Mesothelial cell of epicardium (in vitro differentiated cells): ENCODE results near the gene CENPP. TPM values are rescaled to one million over a fixed set of nuclear protein-coding genes. Genes with fewer than 3 reads are reported as not detected.
A peak's percentile ranks its signal among the peaks of the same experiment; 100 is the strongest.

ENCODE experiments used
- DNase-seq, 2 experiments: peaks; one replicate each; pipeline ENCODE4 v3.0.0; 2021; ENCODE audit warnings: low spot score in 2 of 2; ENCODE audit not compliant: unreplicated experiment in 2 of 2
- H3K27ac Mint-ChIP-seq: 2 replicates; pipeline ENCODE4 v1.8.0; 2021; ENCODE audit warnings: mixed read lengths
- H3K27me3 Mint-ChIP-seq: 2 replicates; pipeline ENCODE4 v1.8.0; 2021; ENCODE audit warnings: low read depth, mixed read lengths
- H3K36me3 Mint-ChIP-seq: 2 replicates; pipeline ENCODE4 v1.8.0; 2021; ENCODE audit warnings: mixed read lengths
- H3K4me1 Mint-ChIP-seq: 2 replicates; pipeline ENCODE4 v1.8.0; 2021; ENCODE audit warnings: mixed read lengths
- H3K4me3 Mint-ChIP-seq: 2 replicates; pipeline ENCODE4 v1.8.0; 2021; ENCODE audit warnings: mild to moderate bottlenecking, moderate library complexity, mixed read lengths
- H3K9me3 Mint-ChIP-seq: 2 replicates; pipeline ENCODE4 v1.8.0; 2021; ENCODE audit warnings: mixed read lengths
- total RNA-seq: library from RNA; stranded (reverse); gene quantifications from 3 replicates; pipeline ENCODE4 v1.2.1, GENCODE V29; 2021
- TF ChIP-seq, protein P1 (sequence below): fragments of 200-600 bp; sonication (generic); IDR thresholded peaks from one replicate; pipeline ENCODE4 v1.5.0; 2021; ENCODE audit warnings: antibody characterized with exemption; ENCODE audit not compliant: unreplicated experiment

The CENPP gene
- total RNA-seq, 1 donor from 2014 or later = 7.8 TPM

DNA sequence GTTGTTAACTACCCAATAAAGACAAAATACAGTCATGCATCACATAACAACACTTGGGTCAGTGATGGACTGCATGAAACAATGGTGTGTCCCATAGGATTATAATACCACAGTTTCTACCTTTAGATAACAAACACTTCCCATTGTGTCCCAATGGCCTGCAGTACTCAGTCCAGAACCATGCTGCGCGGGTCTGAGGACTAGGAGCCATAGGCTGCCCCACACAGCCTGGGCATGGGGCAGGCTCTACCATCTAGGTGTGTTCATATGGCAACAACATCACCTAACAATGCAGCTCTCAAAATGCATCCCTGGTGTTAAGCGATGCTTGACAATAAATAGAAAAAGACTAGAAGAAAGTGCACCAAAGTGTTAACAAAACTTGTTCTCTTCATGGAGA lies 337.4 kb downstream of the CENPP start:
- H3K36me3 Mint-ChIP-seq = peaks cover 1% of the 10 kb centered on the region
- no peak for DNase-seq
- peaks cover 9% of the 10 kb centered on the region for H3K4me1 Mint-ChIP-seq
- H3K27me3 Mint-ChIP-seq = no peaks in the 10 kb centered on the region
- TF ChIP-seq, protein P1, sequence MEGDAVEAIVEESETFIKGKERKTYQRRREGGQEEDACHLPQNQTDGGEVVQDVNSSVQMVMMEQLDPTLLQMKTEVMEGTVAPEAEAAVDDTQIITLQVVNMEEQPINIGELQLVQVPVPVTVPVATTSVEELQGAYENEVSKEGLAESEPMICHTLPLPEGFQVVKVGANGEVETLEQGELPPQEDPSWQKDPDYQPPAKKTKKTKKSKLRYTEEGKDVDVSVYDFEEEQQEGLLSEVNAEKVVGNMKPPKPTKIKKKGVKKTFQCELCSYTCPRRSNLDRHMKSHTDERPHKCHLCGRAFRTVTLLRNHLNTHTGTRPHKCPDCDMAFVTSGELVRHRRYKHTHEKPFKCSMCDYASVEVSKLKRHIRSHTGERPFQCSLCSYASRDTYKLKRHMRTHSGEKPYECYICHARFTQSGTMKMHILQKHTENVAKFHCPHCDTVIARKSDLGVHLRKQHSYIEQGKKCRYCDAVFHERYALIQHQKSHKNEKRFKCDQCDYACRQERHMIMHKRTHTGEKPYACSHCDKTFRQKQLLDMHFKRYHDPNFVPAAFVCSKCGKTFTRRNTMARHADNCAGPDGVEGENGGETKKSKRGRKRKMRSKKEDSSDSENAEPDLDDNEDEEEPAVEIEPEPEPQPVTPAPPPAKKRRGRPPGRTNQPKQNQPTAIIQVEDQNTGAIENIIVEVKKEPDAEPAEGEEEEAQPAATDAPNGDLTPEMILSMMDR = no peak
- no peak overlapping the region for H3K27ac Mint-ChIP-seq
- no peak overlapping the region for H3K4me3 Mint-ChIP-seq
- H3K9me3 Mint-ChIP-seq = no peaks in the 10 kb centered on the region

DNA sequence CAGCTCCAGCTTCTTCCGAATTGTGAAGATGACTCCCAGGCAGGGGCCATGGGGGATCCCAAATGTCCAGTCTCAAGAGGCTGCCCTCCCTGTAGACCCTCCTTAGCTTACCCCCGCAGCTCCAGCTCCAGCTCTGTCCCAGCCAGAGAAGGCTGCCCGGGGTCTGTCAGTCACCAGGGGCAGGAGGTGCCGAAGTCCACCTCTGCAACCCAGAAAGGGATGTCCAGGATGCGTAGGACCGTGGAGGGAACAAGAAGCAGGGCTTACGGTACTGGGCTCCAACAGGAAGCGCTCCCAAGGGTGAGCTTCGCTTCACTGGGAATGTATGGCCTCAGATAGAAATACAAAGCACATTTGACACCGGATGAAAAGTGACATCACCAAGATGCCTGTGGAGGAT lies 338.2 kb downstream of the CENPP start:
- peaks cover 1% of the 10 kb centered on the region for H3K36me3 Mint-ChIP-seq
- TF ChIP-seq, protein P1 = no peak
- no peaks in the 10 kb centered on the region for H3K9me3 Mint-ChIP-seq
- no peak overlapping the region for H3K27ac Mint-ChIP-seq
- H3K4me1 Mint-ChIP-seq = peaks cover 17% of the 10 kb centered on the region
- DNase-seq = no peak
- no peak overlapping the region for H3K4me3 Mint-ChIP-seq
- no peaks in the 10 kb centered on the region for H3K27me3 Mint-ChIP-seq

DNA sequence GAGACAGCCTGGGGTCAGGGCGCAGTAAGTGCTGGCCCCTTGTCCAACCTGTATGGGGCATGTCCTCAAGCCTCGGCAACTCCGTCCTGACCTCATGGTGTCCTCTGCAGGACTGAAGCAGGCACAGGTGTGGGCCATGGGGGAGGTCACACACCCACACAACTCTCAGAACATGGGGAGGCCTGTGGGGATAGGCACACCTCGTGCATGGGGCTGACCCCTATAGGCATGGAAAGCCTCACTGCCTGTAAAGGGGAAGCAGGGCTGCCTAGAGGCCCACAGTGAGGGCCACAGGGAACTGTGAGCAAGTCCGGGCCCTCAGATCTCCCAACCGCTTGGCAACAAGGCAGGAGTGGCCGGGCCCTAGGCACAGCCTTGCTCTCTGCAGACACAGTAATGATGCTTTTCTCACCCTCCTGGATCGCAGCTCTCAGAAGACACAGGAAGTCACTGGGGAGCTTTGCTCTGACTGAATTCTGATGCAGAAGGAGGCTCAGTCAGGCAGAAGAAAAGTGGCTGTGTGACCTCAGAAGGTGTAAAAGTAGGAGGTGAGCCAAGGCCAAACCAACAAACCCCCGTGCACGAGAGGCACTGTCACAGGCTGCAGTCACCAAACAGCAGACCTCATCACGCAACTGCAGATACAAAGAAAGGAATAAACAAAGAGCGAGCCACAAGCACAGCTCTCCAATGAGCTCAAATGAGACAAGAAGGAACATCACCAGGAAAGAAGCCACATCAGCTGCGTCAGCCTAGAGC lies 338.8 kb downstream of the CENPP start:
- peaks cover 1% of the 10 kb centered on the region for H3K36me3 Mint-ChIP-seq
- no peak overlapping the region for H3K27ac Mint-ChIP-seq
- no peak overlapping the region for H3K4me3 Mint-ChIP-seq
- H3K4me1 Mint-ChIP-seq = peaks cover 21% of the 10 kb centered on the region
- TF ChIP-seq, protein P1 = no peak
- H3K27me3 Mint-ChIP-seq = no peaks in the 10 kb centered on the region
- no peak for DNase-seq
- no peaks in the 10 kb centered on the region for H3K9me3 Mint-ChIP-seq

DNA sequence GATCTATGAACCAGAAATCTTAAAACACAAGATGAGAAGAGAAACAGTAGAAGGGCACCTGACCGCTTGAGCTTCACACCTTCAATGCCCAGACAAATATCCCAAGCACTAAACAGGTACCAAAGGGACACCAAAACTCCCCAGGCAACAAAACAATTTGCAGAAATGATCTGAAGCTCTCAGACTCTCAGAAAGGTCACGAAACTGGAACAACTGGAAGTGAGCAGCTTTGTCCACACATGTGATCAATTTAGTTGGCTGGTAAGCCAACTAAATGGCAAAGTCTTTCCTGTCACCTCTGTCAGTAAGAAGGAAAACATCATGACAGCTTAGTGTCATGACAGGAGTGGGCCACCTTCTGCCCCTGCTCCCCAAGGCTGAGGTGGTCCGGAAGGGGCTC lies 340.1 kb downstream of the CENPP start:
- TF ChIP-seq, protein P1 = no peak
- Mint-ChIP-seq H3K27ac (peak overlapping the region; percentile 57), H3K4me1 (peaks cover 21% of the 10 kb centered on the region), H3K36me3 (peaks cover 1% of the 10 kb centered on the region), H3K4me3 (no peak overlapping the region), H3K27me3 (no peaks in the 10 kb centered on the region), H3K9me3 (no peaks in the 10 kb centered on the region)
- DNase-seq = no peak

DNA sequence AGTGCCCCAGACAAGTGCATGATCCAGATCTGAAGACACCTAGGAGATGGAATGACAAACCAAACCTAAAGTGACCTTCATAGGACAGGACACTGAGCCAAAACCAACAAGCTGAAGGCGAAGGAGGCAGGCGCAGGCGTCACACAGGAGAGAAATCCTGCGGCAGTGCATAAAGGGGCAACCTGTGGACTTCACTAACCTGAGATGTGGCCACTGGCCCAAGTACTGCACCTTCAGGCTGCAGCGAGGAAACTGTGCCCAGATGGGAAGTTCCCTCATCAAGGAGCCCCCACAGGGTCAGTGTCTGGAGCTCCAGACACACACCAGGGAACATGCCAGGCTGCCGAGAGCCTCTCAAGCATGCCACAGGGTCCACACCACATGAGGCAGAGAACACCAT lies 340.5 kb downstream of the CENPP start:
- TF ChIP-seq, protein P1 = no peak
- Mint-ChIP-seq H3K9me3 (no peaks in the 10 kb centered on the region), H3K4me1 (peaks cover 22% of the 10 kb centered on the region), H3K36me3 (peaks cover 1% of the 10 kb centered on the region), H3K27me3 (no peaks in the 10 kb centered on the region), H3K4me3 (no peak overlapping the region), H3K27ac (peak overlapping the region; percentile 57)
- no peak for DNase-seq
